Natural killer cell (primary cell): Measurements from ENCODE around the gene KLK12. TPM values are rescaled to one million over a fixed set of nuclear protein-coding genes. Genes with fewer than 3 reads are reported as not detected.

Experiments used
- ATAC-seq, 3 donors: fragments of 150-1000 bp in 2 of 3; fragments of 200-7000 bp in 1 of 3; cut with Tn5 transposase; 1 replicate in 1 of 3; 2 replicates in 2 of 3; pipeline ENCODE4 v1.10.0; 2021; ENCODE audit warnings: mild to moderate bottlenecking in 2 of 3, moderate library complexity in 2 of 3
- DNase-seq, 2 donors: peaks; one replicate each; pipeline versions ENCODE4 v3.0.0 to v3.0.0-alpha.2; 2013 to 2021; ENCODE audit warnings: mixed read lengths in 1 of 2
- H3K27ac ChIP-seq: one replicate; pipeline ENCODE4 v1.5.1; 2013; ENCODE audit warnings: mild to moderate bottlenecking, low read length
- H3K27me3 ChIP-seq: one replicate; pipeline ENCODE4 v1.6.1; 2013; ENCODE audit warnings: low read length; ENCODE audit not compliant: control insufficient read depth, insufficient read depth
- H3K36me3 ChIP-seq: one replicate; pipeline ENCODE4 v1.6.1; 2013; ENCODE audit warnings: low read length; ENCODE audit not compliant: control insufficient read depth, insufficient read depth
- H3K4me1 ChIP-seq: one replicate; pipeline ENCODE4 v1.6.1; 2013; ENCODE audit warnings: low read length; ENCODE audit not compliant: control insufficient read depth, insufficient read depth
- H3K4me3 ChIP-seq: one replicate; pipeline ENCODE4 v1.5.1; 2013; ENCODE audit warnings: low read length
- H3K9me3 ChIP-seq: one replicate; pipeline ENCODE4 v1.6.1; 2013; ENCODE audit warnings: low read length; ENCODE audit not compliant: control insufficient read depth, insufficient read depth
- H3K27ac Mint-ChIP-seq, 2 donors: one replicate each; pipeline ENCODE4 v1.8.0; 2022; ENCODE audit warnings: mild to moderate bottlenecking in 2 of 2, mixed read lengths in 2 of 2, moderate library complexity in 1 of 2
- H3K27me3 Mint-ChIP-seq, 2 donors: one replicate each; pipeline ENCODE4 v1.8.0; 2022; ENCODE audit warnings: low read depth in 2 of 2, mixed read lengths in 2 of 2
- H3K36me3 Mint-ChIP-seq: one replicate; pipeline ENCODE4 v1.8.0; 2022; ENCODE audit warnings: mixed read lengths
- H3K4me1 Mint-ChIP-seq, 2 donors: one replicate each; pipeline ENCODE4 v1.8.0; 2022; ENCODE audit warnings: mixed read lengths in 2 of 2
- H3K4me3 Mint-ChIP-seq: one replicate; pipeline ENCODE4 v1.8.0; 2022; ENCODE audit warnings: mild to moderate bottlenecking, moderate library complexity, mixed read lengths
- H3K9me3 Mint-ChIP-seq, 2 donors: one replicate each; pipeline ENCODE4 v1.8.0; 2022; ENCODE audit warnings: mixed read lengths in 2 of 2
- WGBS: methylation state at CpG from one replicate; pipeline ENCODE4 v1.1.7; 2013; ENCODE audit warnings: missing lambda C conversion rate; ENCODE audit not compliant: insufficient coverage; 5-methylcytosine and 5-hydroxymethylcytosine counted together
- intact Hi-C: fragments of 100-400 bp; cut with micrococcal nuclease; formaldehyde crosslinking; loops from one replicate; pipeline ENCODE4 v1.14.2; 2022
- total RNA-seq, 4 donors: library from RNA; stranded (reverse); fragments of 120-200 nt in 1 of 4; gene quantifications; one replicate each; pipeline versions ENCODE4 v1.2.3 to v1.2.4, GENCODE V29; 2013 to 2022
- TF ChIP-seq, protein P1 (sequence below): fragments of 200-600 bp; IDR thresholded peaks from one replicate; pipeline ENCODE4 v1.8.0; 2022; ENCODE audit warnings: antibody characterized with exemption

KLK12 gene
- total RNA-seq, 3 donors from 2014 or later (not counting 1 experiment from before 2014, with no cell fraction given): not detected

DNA sequence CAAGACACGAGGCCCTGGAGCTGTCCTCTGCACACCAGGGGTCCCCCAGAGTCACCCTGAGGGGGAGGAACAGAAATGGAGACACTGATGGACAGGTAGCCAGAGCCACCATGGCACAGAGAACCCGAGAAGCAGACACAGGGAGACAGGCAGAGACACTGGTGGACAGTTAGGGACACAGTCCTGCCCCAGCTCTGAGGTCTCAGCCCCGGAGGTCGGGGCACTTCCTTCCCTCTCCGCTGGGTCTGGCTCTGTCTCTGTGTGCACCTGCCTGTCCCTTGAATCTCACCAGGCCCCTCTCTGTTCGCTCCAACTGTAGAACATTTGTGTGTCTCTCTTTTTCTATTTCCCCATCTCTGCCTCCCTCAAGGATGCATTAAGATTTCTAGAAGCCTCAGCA lies 43.3 kb upstream of the KLK12 start:
- peaks cover 13% of the 10 kb centered on the region for H3K36me3 Mint-ChIP-seq
- intact Hi-C loops: no loop called here
- 62% methylated on average over 6 of the region's 6 CpGs for WGBS
- H3K4me1 Mint-ChIP-seq: peaks cover 0 to 4% of the 10 kb centered on the region in 2 donors
- no peak overlapping the region for H3K27ac Mint-ChIP-seq
- Histone ChIP-seq H3K9me3 (no peaks in the 10 kb centered on the region), H3K4me1 (no peaks in the 10 kb centered on the region), H3K27ac (no peak overlapping the region), H3K4me3 (no peak overlapping the region), H3K36me3 (no peaks in the 10 kb centered on the region), H3K27me3 (no peaks in the 10 kb centered on the region)
- peaks cover 5 to 9% of the 10 kb centered on the region in 2 donors for H3K9me3 Mint-ChIP-seq
- DNase-seq: no peak
- H3K27me3 Mint-ChIP-seq: peaks cover 15 to 39% of the 10 kb centered on the region in 2 donors
- TF ChIP-seq, protein P1, sequence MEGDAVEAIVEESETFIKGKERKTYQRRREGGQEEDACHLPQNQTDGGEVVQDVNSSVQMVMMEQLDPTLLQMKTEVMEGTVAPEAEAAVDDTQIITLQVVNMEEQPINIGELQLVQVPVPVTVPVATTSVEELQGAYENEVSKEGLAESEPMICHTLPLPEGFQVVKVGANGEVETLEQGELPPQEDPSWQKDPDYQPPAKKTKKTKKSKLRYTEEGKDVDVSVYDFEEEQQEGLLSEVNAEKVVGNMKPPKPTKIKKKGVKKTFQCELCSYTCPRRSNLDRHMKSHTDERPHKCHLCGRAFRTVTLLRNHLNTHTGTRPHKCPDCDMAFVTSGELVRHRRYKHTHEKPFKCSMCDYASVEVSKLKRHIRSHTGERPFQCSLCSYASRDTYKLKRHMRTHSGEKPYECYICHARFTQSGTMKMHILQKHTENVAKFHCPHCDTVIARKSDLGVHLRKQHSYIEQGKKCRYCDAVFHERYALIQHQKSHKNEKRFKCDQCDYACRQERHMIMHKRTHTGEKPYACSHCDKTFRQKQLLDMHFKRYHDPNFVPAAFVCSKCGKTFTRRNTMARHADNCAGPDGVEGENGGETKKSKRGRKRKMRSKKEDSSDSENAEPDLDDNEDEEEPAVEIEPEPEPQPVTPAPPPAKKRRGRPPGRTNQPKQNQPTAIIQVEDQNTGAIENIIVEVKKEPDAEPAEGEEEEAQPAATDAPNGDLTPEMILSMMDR: no peak
- ATAC-seq: no peak
- H3K4me3 Mint-ChIP-seq: no peak overlapping the region

DNA sequence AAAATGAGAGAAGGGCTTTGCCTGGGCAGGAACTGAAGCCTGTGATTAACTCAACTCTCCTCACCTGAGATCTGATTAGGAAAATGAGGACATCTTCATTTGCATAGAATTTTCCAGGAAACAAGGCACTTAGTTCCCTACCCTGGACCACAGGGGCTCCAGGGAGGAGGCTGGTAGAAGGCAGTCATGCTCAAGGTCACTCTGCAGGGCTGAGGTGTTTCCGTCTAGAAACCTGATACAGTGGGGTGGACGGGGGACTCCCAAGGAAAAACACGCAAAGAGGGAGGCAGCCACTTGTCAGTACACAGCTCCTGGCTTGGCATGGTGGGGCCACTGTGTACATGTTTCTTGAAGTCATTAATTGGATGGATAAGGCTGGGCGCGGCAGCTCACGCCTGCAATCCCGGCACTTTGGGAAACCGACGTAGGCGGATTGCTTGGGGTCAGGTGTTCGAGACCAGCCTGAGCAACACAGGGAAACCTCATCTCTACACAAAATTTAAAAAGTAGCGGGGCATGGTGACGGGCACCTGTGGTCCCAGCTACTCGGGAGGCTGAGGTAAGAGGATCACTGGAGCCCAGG lies 41.9 kb upstream of the KLK12 start:
- H3K4me1 Mint-ChIP-seq: no peaks in the 10 kb centered on the region
- no peaks in the 10 kb centered on the region for H3K9me3 ChIP-seq
- no peaks in the 10 kb centered on the region for H3K27me3 ChIP-seq
- H3K4me3 Mint-ChIP-seq: no peak overlapping the region
- WGBS: 83% methylated on average over 14 of the region's 14 CpGs
- H3K27me3 Mint-ChIP-seq: peaks cover 10 to 34% of the 10 kb centered on the region in 2 donors
- no peaks in the 10 kb centered on the region for H3K36me3 ChIP-seq
- intact Hi-C loops: no loop called here
- ATAC-seq (no peak), DNase-seq (no peak)
- H3K4me1 ChIP-seq: no peaks in the 10 kb centered on the region
- TF ChIP-seq, protein P1: no peak
- H3K9me3 Mint-ChIP-seq: peaks cover 5 to 9% of the 10 kb centered on the region in 2 donors
- peaks cover 14% of the 10 kb centered on the region for H3K36me3 Mint-ChIP-seq
- H3K27ac Mint-ChIP-seq: no peak overlapping the region
- no peak overlapping the region for H3K27ac ChIP-seq
- H3K4me3 ChIP-seq: no peak overlapping the region

DNA sequence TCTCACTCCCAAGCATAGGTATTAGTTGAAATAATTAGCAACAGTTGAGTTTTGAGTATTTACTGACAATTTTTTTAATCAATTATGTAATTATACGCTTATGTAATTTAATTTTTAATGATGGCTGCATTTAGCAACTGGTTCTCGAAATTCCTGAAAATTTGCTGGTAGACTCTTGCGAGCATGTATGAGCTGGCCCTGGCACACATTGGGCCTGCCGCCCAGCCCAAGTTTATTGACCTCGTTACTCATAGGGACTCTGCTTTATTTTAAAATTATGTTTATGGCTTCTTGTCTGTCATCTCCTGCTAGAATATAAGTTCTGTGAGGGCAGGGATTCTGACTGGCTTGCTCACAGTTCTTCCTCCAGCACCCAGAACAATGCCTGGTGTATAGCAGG lies 41.2 kb upstream of the KLK12 start:
- H3K36me3 ChIP-seq: no peaks in the 10 kb centered on the region
- peaks cover 9 to 33% of the 10 kb centered on the region in 2 donors for H3K27me3 Mint-ChIP-seq
- peaks cover 14% of the 10 kb centered on the region for H3K36me3 Mint-ChIP-seq
- DNase-seq: no peak
- H3K27ac ChIP-seq: no peak overlapping the region
- no peaks in the 10 kb centered on the region for H3K4me1 Mint-ChIP-seq
- H3K4me3 Mint-ChIP-seq: no peak overlapping the region
- H3K27ac Mint-ChIP-seq: no peak overlapping the region
- H3K9me3 Mint-ChIP-seq: peaks cover 5 to 9% of the 10 kb centered on the region in 2 donors
- ATAC-seq: no peak
- TF ChIP-seq, protein P1: no peak
- no peaks in the 10 kb centered on the region for H3K27me3 ChIP-seq
- H3K9me3 ChIP-seq: no peaks in the 10 kb centered on the region
- no peak overlapping the region for H3K4me3 ChIP-seq
- H3K4me1 ChIP-seq: no peaks in the 10 kb centered on the region
- 92% methylated on average over 5 of the region's 5 CpGs for WGBS
- intact Hi-C loops: no loop called here

DNA sequence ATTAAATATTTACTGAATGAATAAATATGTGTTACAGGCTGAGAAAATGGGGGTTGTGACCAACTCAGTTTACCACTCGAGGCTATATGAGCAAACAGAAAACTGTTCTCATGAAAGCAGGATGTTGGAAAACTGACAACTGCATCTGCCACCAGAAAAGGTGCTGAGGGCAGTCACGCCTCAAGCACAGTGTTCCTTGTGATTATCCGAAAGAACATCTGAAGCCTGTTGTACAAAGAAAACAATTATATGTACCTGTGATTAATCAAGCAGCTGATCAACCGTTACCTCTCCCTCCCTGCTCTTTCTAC lies 36.2 kb upstream of the KLK12 start:
- no peak overlapping the region for H3K4me3 Mint-ChIP-seq
- Histone ChIP-seq H3K27me3 (peaks cover under 1% of the 10 kb centered on the region), H3K4me3 (no peak overlapping the region), H3K4me1 (no peaks in the 10 kb centered on the region), H3K27ac (no peak overlapping the region), H3K36me3 (no peaks in the 10 kb centered on the region), H3K9me3 (no peaks in the 10 kb centered on the region)
- intact Hi-C loops: no loop called here
- H3K4me1 Mint-ChIP-seq: peaks cover 0 to 2% of the 10 kb centered on the region in 2 donors
- TF ChIP-seq, protein P1: no peak
- peaks cover 5 to 9% of the 10 kb centered on the region in 2 donors for H3K9me3 Mint-ChIP-seq
- H3K27me3 Mint-ChIP-seq: peaks cover 21 to 24% of the 10 kb centered on the region in 2 donors
- peaks cover 14% of the 10 kb centered on the region for H3K36me3 Mint-ChIP-seq
- WGBS: 76% methylated on average over 4 of the region's 4 CpGs
- DNase-seq (no peak), ATAC-seq (no peak)
- no peak overlapping the region for H3K27ac Mint-ChIP-seq
